ENCODE results near the gene RPL38.

The RPL38 gene

DNA sequence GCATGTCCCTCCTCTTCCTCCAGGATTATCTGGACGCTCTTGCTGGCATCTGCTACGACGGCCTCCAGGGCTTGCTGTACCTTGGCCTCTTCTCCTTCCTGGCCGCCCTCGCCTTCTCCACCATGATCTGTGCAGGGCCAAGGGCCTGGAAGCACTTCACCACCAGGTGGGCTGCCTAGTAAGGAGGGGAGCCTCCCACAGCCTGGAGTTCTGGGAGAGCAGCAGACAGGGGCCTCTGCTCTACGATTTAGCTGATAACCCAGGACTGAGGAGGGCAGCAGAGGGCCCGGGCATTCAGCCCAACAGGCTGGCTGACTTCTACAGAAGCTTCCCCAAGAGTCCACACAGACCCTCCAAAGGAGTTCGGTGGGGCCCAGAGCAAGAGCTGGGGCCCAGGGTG is 48.7 kb downstream of the RPL38 start:
- DNase-seq, result no peak

DNA sequence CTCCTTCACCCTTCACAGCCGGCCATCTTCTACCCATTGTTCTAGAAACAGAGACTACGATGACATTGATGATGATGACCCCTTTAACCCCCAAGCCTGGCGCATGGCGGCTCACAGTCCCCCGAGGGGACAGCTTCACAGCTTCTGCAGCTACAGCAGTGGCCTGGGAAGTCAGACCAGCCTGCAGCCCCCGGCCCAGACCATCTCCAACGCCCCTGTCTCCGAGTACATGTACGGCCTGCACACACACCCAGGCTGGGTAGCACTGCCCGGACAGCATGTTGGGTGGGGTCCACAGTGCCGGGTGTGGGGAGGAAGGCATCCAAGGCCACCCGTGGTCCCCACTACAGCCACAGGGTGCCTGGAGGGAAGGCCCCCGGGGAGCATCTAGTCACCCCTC is 49.6 kb downstream of the RPL38 start:
- no peak for DNase-seq

GRCh38 chr17:74257311-74257710 is 53.8 kb downstream of the RPL38 start:
- DNase-seq, result no peak

GRCh38 chr17:74259667-74260524 is 56.4 kb downstream of the RPL38 start:
- DNase-seq, result no peak
